ENCODE measurements around the gene SUN2.

Gene SUN2

GRCh38 chr22:38734421-38735100 is 21.2 kb downstream of the SUN2 start:
- no peak for DNase-seq

- DNase-seq = no peak
Measured at GRCh38 chr22:38733724-38734381, 21.9 kb downstream of the SUN2 start.

GRCh38 chr22:38733329-38733723 is 22.5 kb downstream of the SUN2 start:
- DNase-seq = peak; percentile 46

- DNase-seq = no peak
Measured at GRCh38 chr22:38732251-38732815, 23.5 kb downstream of the SUN2 start.

GRCh38 chr22:38731703-38732161 is 24.1 kb downstream of the SUN2 start:
- no peak for DNase-seq

- no peak for DNase-seq
Measured at GRCh38 chr22:38730411-38730871, 25.4 kb downstream of the SUN2 start.

GRCh38 chr22:38729946-38730345 is 25.9 kb downstream of the SUN2 start:
- no peak for DNase-seq

GRCh38 chr22:38728871-38729796 is 26.7 kb downstream of the SUN2 start:
- DNase-seq = no peak

GRCh38 chr22:38727530-38728451 is 28.0 kb downstream of the SUN2 start:
- DNase-seq = no peak

GRCh38 chr22:38727123-38727522 is 28.7 kb downstream of the SUN2 start:
- no peak for DNase-seq

- no peak for DNase-seq
Measured at GRCh38 chr22:38725900-38726655, 29.7 kb downstream of the SUN2 start.

- DNase-seq = no peak
Measured at GRCh38 chr22:38724926-38725571, 30.7 kb downstream of the SUN2 start.

GRCh38 chr22:38724176-38724575 is 31.6 kb downstream of the SUN2 start:
- no peak for DNase-seq

- no peak for DNase-seq
Measured at GRCh38 chr22:38721551-38721950, 34.2 kb downstream of the SUN2 start.

- no peak for DNase-seq
Measured at GRCh38 chr22:38720350-38720749, 35.4 kb downstream of the SUN2 start.

- DNase-seq = no peak
Measured at GRCh38 chr22:38719196-38719595, 36.6 kb downstream of the SUN2 start.

GRCh38 chr22:38718414-38718813 is 37.4 kb downstream of the SUN2 start:
- DNase-seq = no peak

- DNase-seq = no peak
Measured at GRCh38 chr22:38717244-38717643, 38.6 kb downstream of the SUN2 start.

- no peak for DNase-seq
Measured at GRCh38 chr22:38716826-38717225, 39.0 kb downstream of the SUN2 start.

GRCh38 chr22:38716271-38716670 is 39.5 kb downstream of the SUN2 start:
- DNase-seq = no peak

- no peak for DNase-seq
Measured at GRCh38 chr22:38715852-38716251, 39.9 kb downstream of the SUN2 start.
